ENCODE data around the gene TTC27. TPM values are rescaled to one million over a fixed set of nuclear protein-coding genes. Genes with fewer than 3 reads are reported as not detected.

The TTC27 gene
- total RNA-seq, 4 donors from 2014 or later: 10.4 to 13.9 (median 11.6) TPM

DNA sequence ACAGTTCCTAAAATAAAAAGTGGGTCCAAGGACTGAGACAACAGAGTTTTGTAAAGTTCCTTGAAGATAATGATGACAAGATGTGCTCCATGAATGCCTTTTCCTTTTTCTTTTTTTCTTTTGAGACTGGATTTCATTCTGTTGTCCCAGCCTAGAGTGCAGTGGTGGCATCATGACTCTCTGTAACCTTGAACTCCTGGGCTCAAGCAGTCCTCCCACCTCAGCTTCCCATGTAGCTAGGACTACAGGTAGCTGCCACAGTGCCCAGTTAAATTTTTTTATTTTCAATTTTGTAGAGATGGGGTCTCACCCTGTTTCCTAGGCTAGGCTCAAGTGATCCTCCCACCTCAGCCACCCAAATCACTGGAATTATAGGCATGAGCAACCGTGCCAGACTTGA lies 16.1 kb upstream of the TTC27 start:
- Histone ChIP-seq H3K27me3 (no peaks in the 10 kb centered on the region), H3K9me3 (no peaks in the 10 kb centered on the region), H3K36me3 (peaks cover 3 to 92% of the 10 kb centered on the region in 2 donors), H3K4me1 (no peaks in the 10 kb centered on the region), H3K4me3 (no peak overlapping the region), H3K27ac (no peak overlapping the region)
- no peak for ATAC-seq
- TF ChIP-seq, protein P1, sequence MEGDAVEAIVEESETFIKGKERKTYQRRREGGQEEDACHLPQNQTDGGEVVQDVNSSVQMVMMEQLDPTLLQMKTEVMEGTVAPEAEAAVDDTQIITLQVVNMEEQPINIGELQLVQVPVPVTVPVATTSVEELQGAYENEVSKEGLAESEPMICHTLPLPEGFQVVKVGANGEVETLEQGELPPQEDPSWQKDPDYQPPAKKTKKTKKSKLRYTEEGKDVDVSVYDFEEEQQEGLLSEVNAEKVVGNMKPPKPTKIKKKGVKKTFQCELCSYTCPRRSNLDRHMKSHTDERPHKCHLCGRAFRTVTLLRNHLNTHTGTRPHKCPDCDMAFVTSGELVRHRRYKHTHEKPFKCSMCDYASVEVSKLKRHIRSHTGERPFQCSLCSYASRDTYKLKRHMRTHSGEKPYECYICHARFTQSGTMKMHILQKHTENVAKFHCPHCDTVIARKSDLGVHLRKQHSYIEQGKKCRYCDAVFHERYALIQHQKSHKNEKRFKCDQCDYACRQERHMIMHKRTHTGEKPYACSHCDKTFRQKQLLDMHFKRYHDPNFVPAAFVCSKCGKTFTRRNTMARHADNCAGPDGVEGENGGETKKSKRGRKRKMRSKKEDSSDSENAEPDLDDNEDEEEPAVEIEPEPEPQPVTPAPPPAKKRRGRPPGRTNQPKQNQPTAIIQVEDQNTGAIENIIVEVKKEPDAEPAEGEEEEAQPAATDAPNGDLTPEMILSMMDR (IDR thresholded peaks at IDR 0.05): no peak
- no peak for TF ChIP-seq POLR2A (IDR thresholded peaks at IDR 0.05)
- no peak for TF ChIP-seq EP300 (IDR thresholded peaks at IDR 0.05)
- no peak for TF ChIP-seq POLR2AphosphoS5 (IDR thresholded peaks at IDR 0.05)
- WGBS, 2 donors (ENCODE audit: low coverage in 1 of 2): 92% methylated on average over 1 of the region's 1 CpG; no CpG with 5 or more reads in 1 of the 2 donors

GRCh38 chr2:32614084-32614483 lies 13.8 kb upstream of the TTC27 start:
- Histone ChIP-seq H3K36me3 (peaks cover 3 to 94% of the 10 kb centered on the region in 2 donors), H3K4me1 (no peaks in the 10 kb centered on the region)
- whole genome bisulfite sequencing, 2 donors (ENCODE audit: low coverage in 1 of 2): 92% methylated on average over 1 of the region's 1 CpG; no CpG with 5 or more reads in 1 of the 2 donors

GRCh38 chr2:32617599-32618189 lies 10.2 kb upstream of the TTC27 start:
- no peak for ATAC-seq
- Histone ChIP-seq H3K9me3 (no peaks in the 10 kb centered on the region), H3K36me3 (peaks cover 0 to 71% of the 10 kb centered on the region in 2 donors), H3K27me3 (no peaks in the 10 kb centered on the region), H3K4me1 (peaks cover 0 to 9% (median 0%) of the 10 kb centered on the region in 3 donors), H3K27ac (no peak overlapping the region), H3K4me3 (no peak overlapping the region)
- WGBS, 2 donors (ENCODE audit: low coverage in 1 of 2): 95 to 100% methylated on average over 1 to 2 of the region's 5 CpGs
- no peak for TF ChIP-seq POLR2AphosphoS5 (IDR thresholded peaks at IDR 0.05)
- TF ChIP-seq, protein P1 (IDR thresholded peaks at IDR 0.05): no peak
- TF ChIP-seq EP300 (IDR thresholded peaks at IDR 0.05): no peak
- TF ChIP-seq POLR2A (IDR thresholded peaks at IDR 0.05): no peak

More at GRCh38 chr2:32614084-32614483, 13.8 kb upstream of the TTC27 start:
- H3K27ac ChIP-seq: no peak overlapping the region
- H3K9me3 ChIP-seq: no peaks in the 10 kb centered on the region
- H3K27me3 ChIP-seq: no peaks in the 10 kb centered on the region
- no peak for ATAC-seq
- TF ChIP-seq, protein P1 (IDR thresholded peaks at IDR 0.05): no peak
- TF ChIP-seq EP300 (IDR thresholded peaks at IDR 0.05): no peak
- no peak for TF ChIP-seq POLR2A (IDR thresholded peaks at IDR 0.05)
- H3K4me3 ChIP-seq: no peak overlapping the region

DNA sequence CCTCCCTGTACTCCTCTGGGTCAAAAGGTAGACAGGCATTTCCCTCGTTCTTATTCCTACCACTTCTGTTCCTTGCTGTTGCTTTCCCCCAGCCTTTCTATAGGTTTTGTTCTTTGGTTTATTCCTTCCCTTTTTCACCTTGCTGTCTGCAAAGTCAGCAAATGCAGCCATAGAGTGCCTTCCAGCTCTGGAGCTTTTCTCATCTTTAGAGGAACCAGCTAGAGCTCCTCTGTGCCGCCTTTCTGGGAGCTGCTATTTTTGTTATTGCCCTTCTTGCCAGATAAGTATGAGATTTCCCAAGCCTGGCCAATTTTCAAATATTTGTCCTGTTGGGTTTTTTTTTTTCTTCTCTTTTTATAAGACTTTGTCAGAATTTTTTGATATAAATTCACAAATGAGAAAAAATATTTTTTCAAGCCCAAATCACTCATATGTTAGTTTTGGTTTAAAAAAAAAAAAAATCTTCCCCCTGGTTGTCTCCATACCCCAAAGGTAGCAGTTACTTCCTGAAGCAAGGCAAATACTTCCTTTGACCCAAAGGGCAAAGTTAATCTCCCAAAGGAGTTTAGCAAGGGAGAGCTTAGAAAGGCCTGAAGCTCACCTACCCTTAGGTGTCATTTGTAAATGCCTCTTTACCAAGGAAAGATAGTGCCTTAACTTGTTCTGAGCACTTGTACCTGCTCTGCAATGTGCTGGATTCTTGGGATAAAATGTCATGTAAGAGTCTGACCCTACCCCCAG lies 5.1 kb upstream of the TTC27 start:
- WGBS, 2 donors (ENCODE audit: low coverage in 1 of 2): 17 to 41% methylated on average over 2 of the region's 2 CpGs
- Histone ChIP-seq H3K27me3 (no peaks in the 10 kb centered on the region), H3K36me3 (peaks cover 0 to 32% of the 10 kb centered on the region in 2 donors), H3K27ac (peak overlapping the region in 2 of 4 donors; percentile 47 to 59), H3K4me3 (no peak overlapping the region), H3K9me3 (no peaks in the 10 kb centered on the region), H3K4me1 (peaks cover 0 to 26% (median 0%) of the 10 kb centered on the region in 3 donors)
- no peak for ATAC-seq
- TF ChIP-seq POLR2A (IDR thresholded peaks at IDR 0.05) (no peak), EP300 (IDR thresholded peaks at IDR 0.05) (no peak), POLR2AphosphoS5 (IDR thresholded peaks at IDR 0.05) (no peak)
- TF ChIP-seq, protein P1 (IDR thresholded peaks at IDR 0.05): no peak
